Gastroesophageal sphincter (tissue), 4 donors: ENCODE results near the gene POP4. TPM values are rescaled to one million over a fixed set of nuclear protein-coding genes. Genes with fewer than 3 reads are reported as not detected.

ENCODE experiments used
- ATAC-seq: fragments of 150-250 bp; one replicate; pipeline ENCODE4 v1.9.1; 2016; ENCODE audit warnings: mild to moderate bottlenecking, moderate library complexity
- H3K27ac ChIP-seq, 4 donors: fragments of 200-600 bp; sonication (generic) in 3 of 4; 1 replicate in 3 of 4; 2 replicates in 1 of 4; pipeline ENCODE4 v1.5.1; 2016 to 2019
- H3K27me3 ChIP-seq: fragments of 200-600 bp; sonication (generic); one replicate; pipeline ENCODE4 v1.5.1; 2019
- H3K36me3 ChIP-seq, 2 donors: fragments of 200-600 bp; sonication (generic); one replicate each; pipeline ENCODE4 v1.5.1; 2019; ENCODE audit warnings: control low read depth in 1 of 2
- H3K4me1 ChIP-seq, 3 donors: fragments of 200-600 bp; sonication (generic); 1 replicate in 2 of 3; 2 replicates in 1 of 3; pipeline ENCODE4 v1.5.1; 2016 to 2019; ENCODE audit warnings: control low read depth in 2 of 3
- H3K4me3 ChIP-seq, 2 donors: fragments of 200-600 bp; sonication (generic); one replicate each; pipeline ENCODE4 v1.5.1; 2019; ENCODE audit warnings: mild to moderate bottlenecking in 1 of 2, moderate library complexity in 1 of 2
- H3K9me3 ChIP-seq, 3 donors: fragments of 200-600 bp; sonication (generic); one replicate each; pipeline ENCODE4 v1.5.1; 2017 to 2019; ENCODE audit warnings: control low read depth in 2 of 3
- EP300 ChIP-seq: sonication (generic); formaldehyde crosslinking; IDR thresholded peaks from one replicate; pipeline ENCODE4 v1.6.1; 2017; ENCODE audit warnings: antibody characterized with exemption, mild to moderate bottlenecking
- POLR2A ChIP-seq, 2 donors: fragments of 450-650 bp; IDR thresholded peaks; one replicate each; pipeline ENCODE4 v1.6.1; 2017; ENCODE audit warnings: antibody characterized with exemption in 2 of 2, mild to moderate bottlenecking in 2 of 2, moderate library complexity in 1 of 2
- POLR2AphosphoS5 ChIP-seq: sonication (generic); formaldehyde crosslinking; IDR thresholded peaks from one replicate; pipeline ENCODE4 v1.6.1; 2017; ENCODE audit warnings: antibody characterized with exemption
- WGBS, 2 donors: methylation state at CpG; one replicate each; pipeline ENCODE4 v1.1.5; 2018; ENCODE audit warnings: low coverage in 1 of 2; 5-methylcytosine and 5-hydroxymethylcytosine counted together
- total RNA-seq, 4 donors: library from RNA; depleted of rRNA; stranded (reverse); fragments of >200 nt; gene quantifications; one replicate each; pipeline ENCODE4 v1.1.0, GENCODE V29; 2016
- TF ChIP-seq, protein P1 (sequence below), 4 experiments: fragments of 200-600 bp in 2 of 4; fragments of 450-650 bp in 2 of 4; sonication (generic) in 1 of 4; IDR thresholded peaks; one replicate each; pipeline ENCODE4 v1.5.1; 2017 to 2019; ENCODE audit warnings: antibody characterized with exemption in 4 of 4, mild to moderate bottlenecking in 2 of 4, moderate library complexity in 2 of 4

Gene POP4
- total RNA-seq, 4 donors from 2014 or later, result 41.4 to 79.7 (median 61.7) TPM

DNA sequence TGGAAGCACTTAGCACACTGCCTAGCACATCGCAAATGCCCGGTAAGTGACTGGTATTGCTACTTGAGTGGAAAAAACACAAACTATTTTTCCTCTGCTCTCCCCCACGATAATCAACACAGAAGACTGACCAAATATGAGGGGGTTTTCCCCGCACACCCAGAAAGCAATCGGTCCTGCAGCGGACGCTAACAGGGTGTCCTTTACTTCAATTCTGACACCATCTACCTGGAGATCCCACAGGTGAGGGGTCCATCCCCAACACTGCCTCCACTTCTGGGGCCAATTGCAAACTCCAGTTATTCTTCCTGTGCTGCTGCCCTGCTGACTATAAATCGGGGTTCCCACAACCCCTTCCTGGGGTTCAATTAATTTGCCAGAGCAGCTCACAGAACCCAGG, 33.0 kb downstream of the POP4 start:
- H3K27ac ChIP-seq, result no peak overlapping the region
- H3K4me3 ChIP-seq, result no peak overlapping the region
- no peaks in the 10 kb centered on the region for H3K4me1 ChIP-seq
- H3K9me3 ChIP-seq, result peaks cover 0 to under 1% (median 0%) of the 10 kb centered on the region in 3 donors
- WGBS, 2 donors, result 77 to 85% methylated on average over 4 to 7 of the region's 8 CpGs
- peaks cover 7% of the 10 kb centered on the region for H3K27me3 ChIP-seq
- no peak for ATAC-seq
- TF ChIP-seq, protein P1, sequence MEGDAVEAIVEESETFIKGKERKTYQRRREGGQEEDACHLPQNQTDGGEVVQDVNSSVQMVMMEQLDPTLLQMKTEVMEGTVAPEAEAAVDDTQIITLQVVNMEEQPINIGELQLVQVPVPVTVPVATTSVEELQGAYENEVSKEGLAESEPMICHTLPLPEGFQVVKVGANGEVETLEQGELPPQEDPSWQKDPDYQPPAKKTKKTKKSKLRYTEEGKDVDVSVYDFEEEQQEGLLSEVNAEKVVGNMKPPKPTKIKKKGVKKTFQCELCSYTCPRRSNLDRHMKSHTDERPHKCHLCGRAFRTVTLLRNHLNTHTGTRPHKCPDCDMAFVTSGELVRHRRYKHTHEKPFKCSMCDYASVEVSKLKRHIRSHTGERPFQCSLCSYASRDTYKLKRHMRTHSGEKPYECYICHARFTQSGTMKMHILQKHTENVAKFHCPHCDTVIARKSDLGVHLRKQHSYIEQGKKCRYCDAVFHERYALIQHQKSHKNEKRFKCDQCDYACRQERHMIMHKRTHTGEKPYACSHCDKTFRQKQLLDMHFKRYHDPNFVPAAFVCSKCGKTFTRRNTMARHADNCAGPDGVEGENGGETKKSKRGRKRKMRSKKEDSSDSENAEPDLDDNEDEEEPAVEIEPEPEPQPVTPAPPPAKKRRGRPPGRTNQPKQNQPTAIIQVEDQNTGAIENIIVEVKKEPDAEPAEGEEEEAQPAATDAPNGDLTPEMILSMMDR (IDR thresholded peaks at IDR 0.05), result no peak
- TF ChIP-seq POLR2AphosphoS5 (no peak), POLR2A (IDR thresholded peaks at IDR 0.05) (no peak), EP300 (no peak)
- no peaks in the 10 kb centered on the region for H3K36me3 ChIP-seq

DNA sequence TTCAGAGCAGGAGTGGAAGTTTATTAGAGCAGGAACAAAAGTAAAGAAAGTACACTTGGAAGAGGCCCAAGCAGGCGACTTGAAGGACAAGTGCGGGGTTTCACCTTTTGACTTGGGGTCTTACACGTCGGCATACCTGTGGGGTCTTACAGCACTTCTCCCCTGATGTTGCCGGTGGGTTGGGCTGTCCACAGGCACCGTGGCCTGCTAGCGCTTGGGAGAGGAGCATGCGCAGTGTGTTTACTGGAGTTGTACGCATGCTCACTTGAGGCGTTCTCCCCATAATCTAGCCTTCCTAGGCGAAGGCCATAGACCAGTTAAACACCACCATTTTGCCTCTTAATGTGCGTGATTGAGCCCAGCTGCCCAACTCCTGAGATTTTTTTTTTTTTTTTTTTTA, 34.1 kb downstream of the POP4 start:
- peaks cover 7% of the 10 kb centered on the region for H3K27me3 ChIP-seq
- H3K4me1 ChIP-seq, result peaks cover 0 to 2% (median 0%) of the 10 kb centered on the region in 3 donors
- no peak for ATAC-seq
- WGBS, 2 donors, result 82 to 87% methylated on average over 8 to 12 of the region's 12 CpGs
- H3K36me3 ChIP-seq, result no peaks in the 10 kb centered on the region
- H3K27ac ChIP-seq, result no peak overlapping the region
- TF ChIP-seq EP300 (no peak), POLR2AphosphoS5 (no peak), POLR2A (IDR thresholded peaks at IDR 0.05) (no peak)
- TF ChIP-seq, protein P1 (IDR thresholded peaks at IDR 0.05), result no peak
- H3K4me3 ChIP-seq, result no peak overlapping the region
- H3K9me3 ChIP-seq, result no peaks in the 10 kb centered on the region

DNA sequence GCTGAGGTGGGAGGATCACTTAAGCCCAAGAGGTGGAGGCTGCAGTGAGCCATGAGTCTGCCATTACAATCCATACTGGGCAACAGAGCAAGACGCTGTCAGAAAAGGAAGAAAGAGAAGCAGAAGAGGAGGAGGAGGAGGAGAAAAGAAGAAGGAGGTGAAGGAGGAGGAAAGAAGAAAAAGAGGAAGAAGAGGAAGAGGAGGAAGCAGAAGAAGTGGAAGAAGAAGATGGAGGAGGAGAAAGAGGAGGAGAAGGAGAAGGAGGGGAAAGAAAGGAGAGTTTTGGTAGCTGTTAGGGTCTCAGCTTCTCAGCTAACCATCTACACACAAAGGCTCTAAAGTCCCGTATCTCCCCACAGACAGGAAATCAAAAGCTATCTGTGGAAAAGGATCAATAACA, 35.5 kb downstream of the POP4 start:
- no peak for ATAC-seq
- 63 to 69% methylated on average over 1 to 2 of the region's 2 CpGs for WGBS, 2 donors
- Histone ChIP-seq H3K4me1 (peaks cover 0 to 13% (median 0%) of the 10 kb centered on the region in 3 donors), H3K36me3 (no peaks in the 10 kb centered on the region), H3K27me3 (peaks cover 7% of the 10 kb centered on the region), H3K9me3 (no peaks in the 10 kb centered on the region), H3K4me3 (no peak overlapping the region), H3K27ac (no peak overlapping the region)
- TF ChIP-seq POLR2AphosphoS5 (no peak), POLR2A (IDR thresholded peaks at IDR 0.05) (no peak), EP300 (no peak)
- TF ChIP-seq, protein P1 (IDR thresholded peaks at IDR 0.05), result no peak

DNA sequence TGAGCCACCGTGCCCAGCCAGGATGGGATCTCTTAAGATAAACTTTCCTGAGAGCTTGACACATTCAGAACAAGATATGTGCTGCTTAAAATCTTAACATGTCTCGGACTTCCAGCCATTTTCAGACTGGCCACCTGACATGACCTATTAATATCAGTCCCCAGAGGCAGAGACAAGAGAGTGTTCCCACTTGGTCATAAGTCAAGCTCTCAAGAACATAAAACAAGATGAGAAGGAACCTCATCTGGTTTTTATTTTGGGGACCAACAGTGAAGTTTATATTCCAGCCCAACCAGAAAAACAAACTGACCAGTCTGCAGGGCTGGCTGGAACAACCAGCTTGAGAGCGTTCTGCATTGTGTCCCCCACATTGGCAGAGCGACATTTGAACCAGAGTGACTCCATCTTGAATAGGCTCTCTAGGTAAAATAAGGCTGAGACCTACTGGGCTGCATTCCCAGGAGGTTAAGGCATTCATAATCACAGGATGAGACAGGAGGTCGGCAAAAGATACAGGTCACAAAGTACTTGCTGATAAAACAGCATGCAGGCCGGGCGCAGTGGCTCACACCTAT, 37.4 kb downstream of the POP4 start:
- no peak for ATAC-seq
- no peaks in the 10 kb centered on the region for H3K36me3 ChIP-seq
- TF ChIP-seq, protein P1 (IDR thresholded peaks at IDR 0.05), result no peak
- TF ChIP-seq EP300 (no peak), POLR2A (IDR thresholded peaks at IDR 0.05) (no peak), POLR2AphosphoS5 (no peak)
- no peak overlapping the region for H3K4me3 ChIP-seq
- peaks cover 7% of the 10 kb centered on the region for H3K27me3 ChIP-seq
- H3K9me3 ChIP-seq, result no peaks in the 10 kb centered on the region
- peaks cover 0 to 13% (median 0%) of the 10 kb centered on the region in 3 donors for H3K4me1 ChIP-seq
- WGBS, 2 donors, result 64 to 74% methylated on average over 3 to 6 of the region's 7 CpGs
- no peak overlapping the region for H3K27ac ChIP-seq

DNA sequence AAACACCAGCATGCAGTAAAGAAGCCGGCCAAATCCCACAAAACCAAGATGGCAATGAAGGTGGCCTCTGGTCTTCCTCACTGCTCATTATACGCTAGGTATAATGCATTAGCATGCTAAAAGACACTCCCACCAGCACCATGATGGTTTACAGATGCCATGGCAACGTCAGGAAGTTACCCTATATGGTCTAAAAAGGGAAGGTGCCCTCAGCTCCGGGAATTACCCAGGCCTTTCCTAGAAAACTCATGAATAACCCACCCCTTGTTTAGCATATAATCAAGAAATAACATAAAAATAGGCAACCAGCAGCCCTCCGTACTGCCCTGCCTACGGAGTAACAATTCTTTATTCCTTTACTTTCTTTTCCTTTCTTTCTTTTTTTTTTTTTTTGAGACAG, 38.1 kb downstream of the POP4 start:
- H3K27me3 ChIP-seq, result peaks cover 7% of the 10 kb centered on the region
- no peak overlapping the region for H3K27ac ChIP-seq
- no peaks in the 10 kb centered on the region for H3K9me3 ChIP-seq
- H3K36me3 ChIP-seq, result no peaks in the 10 kb centered on the region
- TF ChIP-seq POLR2AphosphoS5 (no peak), POLR2A (IDR thresholded peaks at IDR 0.05) (no peak), EP300 (no peak)
- TF ChIP-seq, protein P1 (IDR thresholded peaks at IDR 0.05), result no peak
- peaks cover 0 to 13% (median 0%) of the 10 kb centered on the region in 3 donors for H3K4me1 ChIP-seq
- no peak for ATAC-seq
- WGBS, 2 donors, result 87 to 100% methylated on average over 1 to 6 of the region's 6 CpGs
- H3K4me3 ChIP-seq, result no peak overlapping the region
